ENCODE data around the gene DMRT3.

DNA sequence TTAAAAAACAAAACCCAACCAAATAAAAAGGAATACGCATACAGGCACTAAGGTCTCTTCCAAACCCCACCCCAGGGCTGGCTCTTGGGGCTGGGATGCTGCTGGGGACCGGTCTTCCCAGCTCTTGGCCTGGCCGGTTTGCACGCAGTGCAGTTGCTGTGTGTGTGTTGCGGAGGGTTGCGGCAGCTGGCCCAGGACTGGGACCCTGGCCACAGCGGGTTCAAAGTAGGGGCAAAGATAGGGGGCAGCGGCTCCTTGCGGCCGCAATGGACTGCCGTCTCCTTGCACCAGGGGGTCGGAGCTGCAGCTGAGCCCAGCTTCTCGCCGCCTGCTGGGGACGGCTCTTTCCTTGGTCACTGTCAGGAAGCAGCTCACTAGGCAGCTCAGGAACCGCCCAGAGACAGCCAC is 5.0 kb downstream of the DMRT3 start:
- TF ChIP-seq, protein P1, sequence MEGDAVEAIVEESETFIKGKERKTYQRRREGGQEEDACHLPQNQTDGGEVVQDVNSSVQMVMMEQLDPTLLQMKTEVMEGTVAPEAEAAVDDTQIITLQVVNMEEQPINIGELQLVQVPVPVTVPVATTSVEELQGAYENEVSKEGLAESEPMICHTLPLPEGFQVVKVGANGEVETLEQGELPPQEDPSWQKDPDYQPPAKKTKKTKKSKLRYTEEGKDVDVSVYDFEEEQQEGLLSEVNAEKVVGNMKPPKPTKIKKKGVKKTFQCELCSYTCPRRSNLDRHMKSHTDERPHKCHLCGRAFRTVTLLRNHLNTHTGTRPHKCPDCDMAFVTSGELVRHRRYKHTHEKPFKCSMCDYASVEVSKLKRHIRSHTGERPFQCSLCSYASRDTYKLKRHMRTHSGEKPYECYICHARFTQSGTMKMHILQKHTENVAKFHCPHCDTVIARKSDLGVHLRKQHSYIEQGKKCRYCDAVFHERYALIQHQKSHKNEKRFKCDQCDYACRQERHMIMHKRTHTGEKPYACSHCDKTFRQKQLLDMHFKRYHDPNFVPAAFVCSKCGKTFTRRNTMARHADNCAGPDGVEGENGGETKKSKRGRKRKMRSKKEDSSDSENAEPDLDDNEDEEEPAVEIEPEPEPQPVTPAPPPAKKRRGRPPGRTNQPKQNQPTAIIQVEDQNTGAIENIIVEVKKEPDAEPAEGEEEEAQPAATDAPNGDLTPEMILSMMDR (IDR thresholded peaks at IDR 0.05) = no peak
- no peak for TF ChIP-seq EZH2 (IDR thresholded peaks at IDR 0.05; ENCODE audit: borderline replicate concordance, insufficient read depth, low read depth, low read length, poor library complexity, severe bottlenecking)

All from B cell (primary cell).